Measurements from ENCODE around the gene HIVEP1.
"Not testable (repeated sequence)": the region's sequence is repeated elsewhere in the genome, so short reads cannot be mapped to it uniquely, and the experiment has no call there.

The HIVEP1 gene

DNA sequence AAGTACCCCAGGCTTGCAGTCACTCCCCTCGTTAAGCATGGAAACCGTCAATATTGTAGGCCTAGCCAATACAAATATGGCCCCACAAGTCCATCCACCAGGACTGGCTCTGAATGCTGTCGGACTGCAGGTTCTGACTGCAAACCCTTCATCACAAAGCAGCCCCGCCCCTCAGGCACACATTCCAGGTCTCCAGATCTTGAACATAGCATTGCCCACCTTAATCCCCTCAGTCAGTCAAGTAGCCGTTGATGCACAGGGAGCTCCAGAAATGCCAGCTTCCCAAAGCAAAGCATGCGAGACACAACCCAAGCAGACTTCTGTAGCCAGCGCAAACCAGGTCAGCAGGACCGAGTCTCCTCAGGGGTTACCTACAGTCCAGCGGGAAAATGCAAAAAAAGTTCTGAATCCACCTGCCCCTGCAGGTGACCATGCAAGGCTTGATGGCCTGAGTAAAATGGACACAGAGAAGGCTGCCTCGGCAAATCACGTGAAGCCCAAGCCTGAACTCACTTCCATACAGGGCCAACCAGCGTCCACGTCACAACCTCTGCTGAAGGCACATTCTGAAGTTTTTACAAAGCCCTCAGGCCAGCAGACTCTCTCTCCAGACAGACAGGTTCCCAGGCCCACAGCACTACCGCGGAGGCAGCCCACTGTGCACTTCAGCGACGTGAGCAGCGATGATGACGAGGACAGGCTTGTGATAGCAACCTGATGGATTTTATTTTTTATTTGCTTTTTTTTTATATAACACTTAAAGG is 151.8 kb downstream of the HIVEP1 start:
- no peak for DNase-seq

DNA sequence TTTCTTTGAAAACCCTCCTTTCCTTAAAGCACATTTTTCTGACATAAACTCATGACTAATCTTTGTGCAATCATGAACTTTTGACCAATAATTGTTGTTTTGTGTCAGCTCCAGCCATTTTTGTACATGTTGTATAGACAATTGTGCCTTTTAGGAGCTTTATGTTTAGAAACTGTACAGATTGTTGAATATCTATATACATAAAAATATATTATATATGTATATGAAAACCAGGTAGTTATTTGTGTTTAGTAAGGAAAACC is 152.3 kb downstream of the HIVEP1 start:
- DNase-seq = no peak

- DNase-seq = no peak
These were observed 153.2 kb downstream of the HIVEP1 start for GRCh38 chr6:12165297-12165696.

DNA sequence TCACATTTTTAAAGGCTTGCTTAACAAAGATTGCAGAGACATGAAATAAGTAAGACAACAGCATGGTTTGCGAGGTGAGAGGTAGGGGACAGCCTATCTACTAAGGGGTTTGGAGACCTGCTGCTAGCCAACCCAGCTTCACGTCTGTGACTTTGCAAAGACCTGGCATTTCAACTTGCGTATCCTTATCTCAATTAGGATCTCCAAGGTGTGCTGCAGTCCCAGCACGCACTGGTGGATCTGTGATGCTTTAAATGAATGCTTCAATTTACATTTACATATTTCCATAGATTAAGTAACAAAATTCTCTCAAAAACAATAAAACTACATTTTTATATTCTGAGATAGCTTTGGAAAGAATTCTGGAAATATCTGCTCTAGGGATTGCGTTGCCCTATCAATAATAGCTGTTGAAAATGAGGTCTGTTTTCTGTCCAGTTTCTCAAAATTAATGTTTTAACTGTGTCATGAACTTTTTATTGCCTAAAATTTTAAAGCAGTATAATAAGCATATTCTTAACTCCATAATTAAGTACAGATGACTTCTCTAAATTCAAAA is 153.7 kb downstream of the HIVEP1 start:
- DNase-seq = no peak

- DNase-seq = no peak
These were observed 157.3 kb downstream of the HIVEP1 start for GRCh38 chr6:12169377-12169776.

- no peak for DNase-seq
These were observed 158.4 kb downstream of the HIVEP1 start for GRCh38 chr6:12170351-12171092.

- DNase-seq = no peak
These were observed 159.6 kb downstream of the HIVEP1 start for GRCh38 chr6:12171717-12172116.

DNA sequence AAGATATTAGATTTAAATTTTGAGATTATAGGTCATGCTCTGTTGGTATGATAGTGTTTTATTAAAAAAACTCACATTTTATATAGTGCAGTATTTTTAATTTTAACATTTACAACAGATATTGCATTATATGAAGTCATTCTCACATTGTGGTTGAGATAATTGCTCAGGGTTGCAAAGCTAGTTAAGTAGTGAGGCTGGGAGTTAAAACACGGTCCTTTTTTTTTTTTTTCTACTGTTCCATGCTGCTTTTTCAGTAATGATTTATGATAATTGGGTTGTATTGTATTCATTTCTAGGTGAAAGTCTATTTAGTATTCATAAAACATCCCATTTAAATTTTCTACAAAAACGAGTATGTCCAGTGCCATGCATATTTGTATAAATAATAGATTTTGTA is 160.5 kb downstream of the HIVEP1 start:
- no peak for DNase-seq

GRCh38 chr6:12173181-12173580 is 161.1 kb downstream of the HIVEP1 start:
- no peak for DNase-seq

DNA sequence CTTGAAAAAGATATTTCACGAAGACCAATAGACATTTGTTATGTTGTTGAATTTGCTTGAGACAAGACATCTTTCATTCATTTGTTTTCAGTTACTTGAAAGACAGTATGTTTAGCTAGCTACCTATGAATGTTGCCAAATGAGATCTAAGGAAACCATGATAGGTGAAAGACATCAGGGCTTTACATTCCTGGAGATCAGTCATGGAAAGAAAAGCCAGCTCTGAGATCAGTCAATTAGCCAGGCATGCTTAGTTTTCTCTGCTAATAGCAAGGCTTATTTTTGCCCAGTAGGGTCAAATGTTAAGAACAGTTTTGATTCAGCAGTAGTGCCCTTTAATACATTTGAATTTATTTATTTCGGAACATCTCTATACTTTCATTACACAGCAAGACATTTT is 161.5 kb downstream of the HIVEP1 start:
- no peak for DNase-seq

GRCh38 chr6:12174878-12175277 is 162.8 kb downstream of the HIVEP1 start:
- DNase-seq = no peak

DNA sequence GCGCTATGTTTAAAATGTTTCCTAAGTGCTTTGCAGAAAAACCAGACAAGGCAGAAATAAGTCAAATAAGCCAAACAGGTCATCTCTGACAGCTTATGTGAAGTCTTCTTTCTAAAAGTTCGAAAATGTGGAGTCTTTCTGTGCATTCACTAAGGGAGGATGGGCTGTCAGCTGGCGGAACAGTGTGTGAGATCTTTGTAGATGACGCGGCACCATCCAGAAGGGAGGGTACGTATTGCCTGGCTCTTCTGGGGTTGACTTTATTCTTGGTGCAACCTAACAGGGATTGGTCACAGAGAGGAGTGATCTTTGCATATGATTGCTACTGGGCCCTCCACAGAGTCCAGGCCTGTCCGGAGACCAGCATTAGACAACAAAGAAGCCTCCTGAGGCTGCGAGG is 163.5 kb downstream of the HIVEP1 start:
- DNase-seq = no peak

DNA sequence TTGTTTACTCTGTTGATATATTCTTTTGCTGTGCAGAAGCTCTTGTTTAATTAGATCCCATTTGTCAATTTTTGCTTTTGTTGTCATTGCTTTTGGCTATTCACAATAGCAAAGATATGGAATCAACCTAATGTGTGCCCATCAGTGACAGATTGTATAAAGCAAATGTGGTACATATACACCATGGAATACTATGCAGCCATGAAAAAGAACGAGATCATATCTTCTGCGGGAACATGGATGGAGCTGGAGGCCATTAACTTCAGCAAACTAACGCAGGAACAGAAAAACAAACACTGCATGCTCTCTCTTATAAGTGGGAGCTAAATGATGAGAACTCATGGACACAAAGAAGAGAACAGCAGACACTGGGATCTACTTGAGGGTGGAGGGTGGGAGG is 164.7 kb downstream of the HIVEP1 start:
- DNase-seq = not testable (repeated sequence)

- no peak for DNase-seq
These were observed 166.4 kb downstream of the HIVEP1 start for GRCh38 chr6:12178521-12178920.

DNA sequence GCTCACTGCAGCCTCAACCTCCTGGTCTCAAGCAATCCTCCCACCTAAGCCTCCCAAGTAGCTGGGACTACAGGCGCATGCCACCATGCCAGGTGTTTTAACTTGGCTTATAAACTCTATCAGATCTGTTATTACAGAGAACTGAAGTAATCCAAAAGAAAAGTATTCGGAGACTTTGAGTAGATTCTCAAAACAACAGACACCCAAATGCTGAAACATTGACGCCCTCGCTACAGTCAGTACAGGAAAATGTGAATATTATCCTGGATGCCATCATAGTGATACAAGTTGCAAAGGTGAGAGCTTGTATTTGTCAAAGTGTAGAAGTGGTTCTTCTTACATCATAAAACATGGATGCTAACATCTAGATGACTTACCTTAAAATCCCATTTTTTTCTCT is 169.4 kb downstream of the HIVEP1 start:
- no peak for DNase-seq

DNA sequence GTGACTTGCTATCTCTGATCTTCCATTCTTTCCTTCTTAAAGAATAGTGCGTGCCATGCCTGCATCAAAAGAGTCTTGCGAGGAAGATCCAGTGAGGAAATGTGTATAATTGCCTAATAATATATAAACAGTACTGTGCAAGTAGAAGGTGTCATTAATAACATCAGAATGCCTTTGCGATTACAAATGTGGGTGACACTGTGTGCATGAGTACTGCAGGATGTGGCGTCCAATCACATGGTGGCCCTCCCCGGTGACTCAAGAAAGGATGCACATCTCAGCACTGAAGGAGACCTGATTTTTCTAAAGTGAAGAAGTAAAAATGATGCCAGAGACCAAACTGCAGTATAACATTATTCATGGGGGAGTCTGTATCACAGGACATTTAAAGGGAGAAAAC is 170.6 kb downstream of the HIVEP1 start:
- no peak for DNase-seq

- DNase-seq = no peak
These were observed 173.1 kb downstream of the HIVEP1 start for GRCh38 chr6:12185081-12185673.

- no peak for DNase-seq
These were observed 174.4 kb downstream of the HIVEP1 start for GRCh38 chr6:12186528-12186927.

DNA sequence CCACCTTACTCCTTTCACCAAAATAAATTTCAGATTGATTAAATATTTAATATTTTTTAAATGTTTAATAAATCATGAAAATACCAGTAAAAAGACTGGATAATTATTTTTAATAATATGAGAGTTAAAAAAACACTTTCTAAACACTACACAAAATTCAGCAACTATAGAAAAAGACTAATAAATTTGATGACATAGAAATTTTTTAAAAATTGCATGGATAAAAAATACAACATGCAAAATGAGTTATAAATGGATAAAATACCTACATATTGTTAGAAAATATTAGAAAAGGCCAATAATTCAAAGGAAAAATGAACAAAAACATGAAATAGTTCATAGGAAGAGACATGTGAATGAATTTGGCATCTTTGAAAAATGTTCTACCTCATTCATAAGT is 177.0 kb downstream of the HIVEP1 start:
- DNase-seq = no peak

- DNase-seq = no peak
These were observed 177.5 kb downstream of the HIVEP1 start for GRCh38 chr6:12189661-12190060.

GRCh38 chr6:12190252-12190651 is 178.1 kb downstream of the HIVEP1 start:
- DNase-seq = no peak

DNA sequence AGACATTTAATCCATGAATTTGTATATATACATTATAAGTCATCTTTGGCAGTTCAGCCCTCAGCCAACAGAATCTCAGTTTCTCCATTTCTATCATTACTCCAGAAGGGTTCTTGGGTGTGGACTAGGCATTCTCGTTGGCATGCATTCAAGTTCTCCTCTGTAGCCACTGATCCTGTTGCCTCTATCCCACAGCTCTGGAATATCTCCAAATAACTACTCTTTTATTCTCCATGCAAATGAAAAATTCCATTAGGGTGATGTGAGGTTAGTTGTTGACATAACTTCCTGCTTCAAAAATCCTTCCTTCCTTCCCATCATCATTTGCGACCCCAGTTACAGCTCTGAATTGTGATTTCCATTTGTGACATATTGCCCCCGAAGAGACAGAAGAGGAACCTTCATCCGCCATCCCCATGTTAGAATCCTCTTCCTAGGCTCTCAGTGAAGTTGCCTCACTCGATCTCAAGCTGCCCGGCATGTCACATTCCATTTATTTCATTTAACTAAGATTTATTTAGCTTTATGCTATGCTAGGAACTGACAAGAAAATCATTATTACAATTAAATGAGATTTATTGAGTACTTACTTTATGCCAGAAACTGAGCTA is 184.3 kb downstream of the HIVEP1 start:
- no peak for DNase-seq

DNA sequence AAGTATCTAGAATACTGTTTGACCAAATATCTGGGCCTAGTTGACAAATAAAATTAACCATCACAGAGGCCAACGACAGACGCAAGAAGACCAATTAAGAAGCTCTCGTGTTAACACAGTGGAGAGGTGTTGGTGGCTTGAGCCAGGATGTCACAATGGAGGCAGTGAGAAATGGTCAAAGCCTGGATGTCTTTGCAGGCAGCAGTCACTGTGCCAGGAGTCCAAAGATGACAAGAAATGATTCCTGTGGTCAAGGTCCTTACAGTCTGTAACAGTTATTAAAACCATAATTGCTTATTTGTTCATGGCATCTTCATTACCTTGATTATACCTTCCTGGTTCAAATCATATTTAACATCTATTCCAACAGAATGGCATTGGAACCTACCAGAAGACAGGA is 186.7 kb downstream of the HIVEP1 start:
- no peak for DNase-seq

All from activated gamma-delta T cell treated with Interleukin-2 at 50 U/mL for 16 hours (primary cell).